Measurements from ENCODE around the gene LRRC49. TPM values are rescaled to one million over a fixed set of nuclear protein-coding genes. Genes with fewer than 3 reads are reported as not detected.

LRRC49 gene
- total RNA-seq, 1 donor from 2014 or later, result not detected

DNA sequence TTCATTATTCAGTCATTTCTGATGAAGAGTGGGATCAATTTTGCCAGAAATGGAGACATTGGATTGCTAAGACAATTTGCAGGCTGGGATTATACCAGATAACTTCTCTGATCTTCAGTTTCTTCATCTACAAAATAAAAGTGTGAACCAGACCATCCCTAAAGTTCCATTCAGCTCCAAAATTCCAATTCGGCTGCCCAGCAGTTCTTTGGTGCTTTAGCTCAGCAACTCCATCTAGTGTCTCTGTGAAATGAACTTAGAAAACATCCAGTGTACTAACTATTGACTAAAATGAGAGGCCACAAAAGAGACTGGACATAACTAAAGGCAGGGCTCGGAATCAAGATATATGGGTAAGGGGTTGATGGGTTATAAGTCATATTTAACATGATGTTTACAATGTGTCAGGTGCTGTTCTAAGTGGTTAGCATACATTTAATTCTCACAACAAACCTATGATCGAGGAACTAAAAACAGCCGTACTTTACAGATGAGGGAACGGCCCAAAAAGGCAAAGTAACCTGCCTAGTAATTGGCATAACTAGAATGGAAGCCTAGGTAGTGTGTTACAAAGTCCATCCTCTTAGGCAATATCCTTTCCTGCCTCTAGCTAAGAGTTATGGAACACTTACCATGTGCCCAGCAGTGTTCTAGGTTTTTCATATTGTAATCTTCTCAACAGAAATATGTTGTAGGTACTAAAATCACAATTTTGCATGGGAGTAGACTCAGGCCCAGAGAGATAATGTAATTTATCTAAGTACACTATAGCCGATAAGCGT, 17.4 kb upstream of the LRRC49 start:
- intact Hi-C loops (cut with micrococcal nuclease), result no loop called here
- DNase-seq (ENCODE audit: low spot score), result no peak
- peaks cover 17% of the 10 kb centered on the region for H3K27me3 Mint-ChIP-seq (ENCODE audit: insufficient read depth)
- H3K27ac Mint-ChIP-seq, result no peak overlapping the region
- no peaks in the 10 kb centered on the region for H3K4me1 Mint-ChIP-seq (ENCODE audit: low read depth)
- H3K9me3 Mint-ChIP-seq, result no peaks in the 10 kb centered on the region
- no peaks in the 10 kb centered on the region for H3K36me3 Mint-ChIP-seq (ENCODE audit: low read depth)
- H3K4me3 Mint-ChIP-seq, result no peak overlapping the region

DNA sequence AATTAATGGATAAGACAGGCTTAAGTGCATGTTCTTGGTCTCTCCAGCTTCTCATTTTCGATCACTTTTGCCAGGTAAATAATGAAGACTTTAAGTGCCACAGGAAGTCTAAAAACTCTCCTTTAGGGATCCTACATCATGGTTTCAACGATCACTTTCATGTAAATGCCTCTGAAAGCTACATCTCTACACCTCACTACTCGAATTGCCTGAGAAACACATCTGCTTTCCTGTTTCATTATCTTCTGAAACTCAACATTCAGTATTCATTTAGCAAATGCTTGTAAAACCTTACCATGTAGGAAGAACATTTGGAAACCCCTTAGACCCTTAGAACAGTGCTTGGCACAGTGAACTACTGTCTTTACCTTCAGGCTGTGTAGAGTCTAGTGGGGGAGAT, 16.6 kb upstream of the LRRC49 start:
- Mint-ChIP-seq H3K27me3 (ENCODE audit: insufficient read depth) (peaks cover 16% of the 10 kb centered on the region), H3K36me3 (ENCODE audit: low read depth) (no peaks in the 10 kb centered on the region)

DNA sequence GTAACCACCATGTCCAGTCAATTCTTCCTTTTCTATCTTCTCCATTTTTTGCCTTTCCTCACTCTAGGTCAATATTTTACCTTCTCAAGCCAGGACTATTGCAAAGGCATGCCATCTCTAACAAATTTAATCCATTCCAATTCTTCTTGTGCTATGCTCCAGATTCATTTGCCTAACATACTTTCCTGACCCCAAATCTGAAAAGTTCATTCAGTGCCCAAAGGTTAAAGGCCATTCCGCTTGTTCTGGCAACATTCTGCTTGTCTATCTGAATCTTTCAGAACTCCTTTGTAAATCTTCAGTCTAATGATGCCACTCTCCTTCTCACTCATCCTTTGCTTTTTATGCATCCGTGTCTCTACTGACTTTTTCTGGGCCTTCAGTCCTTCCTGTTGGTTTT, 15.9 kb upstream of the LRRC49 start:
- Mint-ChIP-seq H3K4me3 (no peak overlapping the region), H3K36me3 (ENCODE audit: low read depth) (no peaks in the 10 kb centered on the region), H3K9me3 (no peaks in the 10 kb centered on the region), H3K27me3 (ENCODE audit: insufficient read depth) (peaks cover 16% of the 10 kb centered on the region), H3K4me1 (ENCODE audit: low read depth) (no peaks in the 10 kb centered on the region), H3K27ac (no peak overlapping the region)
- DNase-seq (ENCODE audit: low spot score), result no peak
- intact Hi-C loops (cut with micrococcal nuclease), result no loop called here

More for the DNA sequence above, 16.6 kb upstream of the LRRC49 start:
- no peaks in the 10 kb centered on the region for H3K9me3 Mint-ChIP-seq
- intact Hi-C loops (cut with micrococcal nuclease), result no loop called here
- H3K27ac Mint-ChIP-seq, result no peak overlapping the region
- no peak overlapping the region for H3K4me3 Mint-ChIP-seq
- no peak for DNase-seq (ENCODE audit: low spot score)
- H3K4me1 Mint-ChIP-seq (ENCODE audit: low read depth), result no peaks in the 10 kb centered on the region

DNA sequence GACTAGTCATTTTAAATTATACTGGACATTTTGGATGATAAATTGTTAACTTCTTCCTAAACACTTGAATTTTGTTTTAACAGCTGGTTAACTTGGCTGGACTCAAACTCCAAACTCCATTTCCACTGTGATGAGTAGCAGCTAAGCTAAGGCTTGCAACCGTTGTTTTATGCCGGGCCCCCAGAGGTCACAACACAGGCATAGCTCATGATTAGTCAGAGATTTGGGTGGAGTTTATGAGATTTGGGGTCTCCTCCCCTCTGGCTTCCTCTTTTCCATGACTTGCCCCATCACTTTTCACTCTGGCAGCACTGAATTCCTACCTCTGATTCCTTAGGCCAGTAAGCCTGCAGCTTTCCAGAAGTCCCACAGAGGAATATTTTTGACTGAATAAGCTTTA, 13.2 kb upstream of the LRRC49 start:
- Mint-ChIP-seq H3K27me3 (ENCODE audit: insufficient read depth) (peaks cover 23% of the 10 kb centered on the region), H3K27ac (no peak overlapping the region), H3K36me3 (ENCODE audit: low read depth) (no peaks in the 10 kb centered on the region), H3K4me1 (ENCODE audit: low read depth) (peaks cover 4% of the 10 kb centered on the region), H3K4me3 (no peak overlapping the region), H3K9me3 (no peaks in the 10 kb centered on the region)
- intact Hi-C loops (cut with micrococcal nuclease), result no loop called here
- no peak for DNase-seq (ENCODE audit: low spot score)

DNA sequence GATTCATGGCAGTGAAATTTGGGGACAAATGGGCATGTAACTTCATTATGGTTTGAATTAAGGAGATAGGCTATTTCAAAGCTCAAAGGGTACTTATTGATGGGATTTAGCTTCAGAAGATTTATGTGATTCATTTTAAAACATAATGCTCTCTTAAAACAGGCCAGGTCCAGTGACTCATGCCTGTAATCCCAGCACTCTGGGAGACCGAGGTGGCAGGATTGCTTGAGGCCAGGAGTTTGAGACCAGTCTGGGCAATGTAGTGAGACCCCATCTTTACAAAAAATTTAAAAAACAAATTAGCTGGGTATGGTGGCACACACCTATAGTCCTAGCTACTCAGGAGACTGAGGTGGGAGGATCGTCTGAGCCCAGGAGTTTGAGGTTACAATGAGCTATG, 11.8 kb upstream of the LRRC49 start:
- no peaks in the 10 kb centered on the region for H3K36me3 Mint-ChIP-seq (ENCODE audit: low read depth)
- H3K4me3 Mint-ChIP-seq, result no peak overlapping the region
- H3K27me3 Mint-ChIP-seq (ENCODE audit: insufficient read depth), result peaks cover 22% of the 10 kb centered on the region
- H3K27ac Mint-ChIP-seq, result no peak overlapping the region
- DNase-seq (ENCODE audit: low spot score), result no peak
- peaks cover 4% of the 10 kb centered on the region for H3K4me1 Mint-ChIP-seq (ENCODE audit: low read depth)
- H3K9me3 Mint-ChIP-seq, result no peaks in the 10 kb centered on the region
- intact Hi-C loops (cut with micrococcal nuclease), result no loop called here

DNA sequence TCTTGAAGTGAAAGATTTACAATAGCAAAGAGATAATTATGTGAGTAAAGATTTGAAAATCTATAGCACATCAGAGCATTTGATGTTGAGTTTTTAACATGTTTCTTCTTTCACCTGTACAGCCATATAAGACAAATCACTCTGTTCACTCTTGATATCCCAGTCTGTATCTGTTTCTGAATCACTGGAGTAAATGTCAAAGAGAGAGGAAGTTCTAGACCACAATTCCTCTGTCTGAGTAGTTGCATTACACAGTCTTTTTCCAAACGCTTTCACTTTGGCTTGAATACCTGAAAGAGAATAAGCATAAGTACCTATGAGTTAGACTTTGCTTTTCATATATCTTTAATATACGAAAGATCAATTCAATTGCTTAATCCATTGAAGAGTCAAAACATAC, 10.3 kb upstream of the LRRC49 start:
- Mint-ChIP-seq H3K27ac (no peak overlapping the region), H3K4me1 (ENCODE audit: low read depth) (peaks cover 4% of the 10 kb centered on the region), H3K4me3 (no peak overlapping the region), H3K9me3 (no peaks in the 10 kb centered on the region), H3K36me3 (ENCODE audit: low read depth) (no peaks in the 10 kb centered on the region), H3K27me3 (ENCODE audit: insufficient read depth) (peaks cover 14% of the 10 kb centered on the region)
- intact Hi-C loops (cut with micrococcal nuclease), result no loop called here
- no peak for DNase-seq (ENCODE audit: low spot score)

DNA sequence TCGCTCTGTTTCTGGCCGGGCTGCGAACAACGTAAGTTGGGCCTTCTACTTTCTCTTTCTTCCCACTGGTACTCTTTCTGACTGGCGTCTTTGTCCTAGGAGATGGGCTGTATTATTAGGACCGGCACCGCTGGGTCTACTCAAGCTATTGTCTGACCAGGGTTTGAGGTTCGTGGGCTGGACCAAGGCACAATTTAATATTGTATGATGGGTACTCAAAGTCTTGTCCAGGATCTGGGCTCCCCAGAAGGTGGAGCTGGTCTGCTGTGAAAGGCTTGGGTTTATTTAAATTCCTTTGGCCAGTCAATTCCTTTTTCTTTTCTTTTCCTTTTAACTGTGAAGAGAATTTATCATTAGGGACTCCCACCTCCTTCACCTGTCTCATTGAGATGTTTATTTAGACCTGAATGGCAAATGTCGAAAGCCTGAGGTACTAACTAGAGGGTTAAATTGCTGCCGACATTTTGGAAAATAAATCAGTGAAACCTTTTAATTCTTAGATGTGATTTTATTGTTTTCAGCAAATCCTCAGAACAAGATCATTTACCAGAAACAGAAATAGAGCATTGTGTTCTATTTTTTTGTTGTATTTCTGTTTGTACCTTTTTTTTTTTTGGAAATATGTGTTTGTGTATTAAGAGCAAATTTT, 410 bp downstream of the LRRC49 start:
- intact Hi-C loops (cut with micrococcal nuclease), result no loop called here
- no peaks in the 10 kb centered on the region for H3K36me3 Mint-ChIP-seq (ENCODE audit: low read depth)
- H3K4me1 Mint-ChIP-seq (ENCODE audit: low read depth), result peaks cover 10% of the 10 kb centered on the region
- H3K27me3 Mint-ChIP-seq (ENCODE audit: insufficient read depth), result peaks cover 48% of the 10 kb centered on the region
- H3K4me3 Mint-ChIP-seq, result peak overlapping the region; percentile 86
- DNase-seq (ENCODE audit: low spot score), result no peak
- H3K27ac Mint-ChIP-seq, result no peak overlapping the region
- no peaks in the 10 kb centered on the region for H3K9me3 Mint-ChIP-seq

DNA sequence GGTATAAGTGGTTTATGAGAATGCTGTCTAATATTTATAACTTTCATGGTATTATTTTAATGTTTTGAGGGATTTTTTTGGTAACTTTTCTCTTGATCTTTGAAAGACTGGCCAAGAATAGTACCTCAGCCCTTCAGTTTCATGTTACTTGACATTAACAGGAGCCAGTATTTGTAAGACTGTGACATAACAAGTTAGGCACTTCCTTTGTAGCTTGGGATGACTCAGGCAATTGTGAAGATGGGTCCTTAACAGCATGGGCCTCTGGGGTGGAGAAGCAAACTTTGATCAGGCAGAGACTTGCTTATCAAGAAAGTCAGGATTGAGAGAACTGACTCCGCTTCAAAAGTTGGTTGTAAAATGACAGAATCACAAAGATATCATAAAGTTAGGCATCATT, 9.5 kb downstream of the LRRC49 start:
- Mint-ChIP-seq H3K4me1 (ENCODE audit: low read depth) (no peaks in the 10 kb centered on the region), H3K9me3 (peaks cover 7% of the 10 kb centered on the region), H3K36me3 (ENCODE audit: low read depth) (no peaks in the 10 kb centered on the region), H3K4me3 (no peak overlapping the region), H3K27me3 (ENCODE audit: insufficient read depth) (peaks cover 4% of the 10 kb centered on the region), H3K27ac (no peak overlapping the region)
- intact Hi-C loops (cut with micrococcal nuclease), result no loop called here
- DNase-seq (ENCODE audit: low spot score), result no peak

DNA sequence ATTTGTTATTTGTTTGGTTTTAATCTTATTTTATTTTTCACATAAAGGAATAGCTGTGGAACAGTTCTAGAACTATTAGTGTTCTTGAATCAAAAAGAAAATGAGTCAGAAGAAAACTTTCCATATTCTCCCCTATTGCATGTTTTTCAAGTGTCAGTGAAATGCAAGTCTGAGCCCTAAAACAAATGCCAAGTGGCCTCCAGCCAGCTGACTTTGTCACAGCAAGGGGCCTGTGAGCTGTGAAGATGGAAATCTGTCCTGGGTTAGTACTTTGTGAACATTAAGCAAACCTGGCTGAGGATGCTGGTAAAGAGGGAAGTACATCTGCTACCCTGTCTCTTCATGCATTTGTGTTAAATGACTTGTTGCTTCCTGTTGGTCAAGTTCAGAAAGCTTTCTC, 14.2 kb downstream of the LRRC49 start:
- no peak overlapping the region for H3K4me3 Mint-ChIP-seq
- H3K36me3 Mint-ChIP-seq (ENCODE audit: low read depth), result no peaks in the 10 kb centered on the region
- no peak for DNase-seq (ENCODE audit: low spot score)
- intact Hi-C loops (cut with micrococcal nuclease), result no loop called here
- no peak overlapping the region for H3K27ac Mint-ChIP-seq
- H3K27me3 Mint-ChIP-seq (ENCODE audit: insufficient read depth), result peaks cover 9% of the 10 kb centered on the region
- no peaks in the 10 kb centered on the region for H3K4me1 Mint-ChIP-seq (ENCODE audit: low read depth)
- peaks cover 18% of the 10 kb centered on the region for H3K9me3 Mint-ChIP-seq

DNA sequence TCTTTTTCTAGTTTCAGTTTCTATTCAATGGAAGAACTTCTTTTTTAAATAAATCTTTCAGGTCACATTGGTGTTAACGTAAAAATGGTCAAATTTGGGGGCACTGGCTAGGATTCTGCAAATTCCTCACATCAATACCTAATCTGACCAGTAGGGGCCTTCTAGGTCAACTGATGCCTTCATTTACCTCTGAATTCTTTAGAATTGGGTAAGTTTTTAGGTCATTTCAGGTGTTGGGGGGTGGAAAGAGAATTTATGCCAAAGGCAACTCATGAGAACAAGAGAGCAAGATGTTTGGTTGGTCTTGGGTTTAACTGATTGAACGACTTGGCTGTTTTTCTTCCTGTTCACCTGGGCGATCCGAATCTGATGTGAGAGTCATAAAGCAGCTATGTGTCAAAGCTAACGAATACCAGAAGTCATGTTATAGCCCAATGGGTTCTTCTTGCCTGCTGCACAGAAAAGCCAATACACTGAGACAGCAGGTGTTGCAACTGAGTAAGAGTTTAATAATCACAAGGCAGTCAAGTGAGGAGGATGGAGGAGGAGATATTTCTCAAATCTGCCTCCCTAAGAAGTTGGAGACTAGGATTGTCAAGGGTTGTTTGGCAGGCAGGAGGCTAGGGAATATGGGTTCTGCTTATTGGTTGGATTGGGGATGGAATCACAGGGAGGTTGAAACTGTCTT, 15.3 kb downstream of the LRRC49 start:
- no peak for DNase-seq (ENCODE audit: low spot score)
- Mint-ChIP-seq H3K27me3 (ENCODE audit: insufficient read depth) (peaks cover 12% of the 10 kb centered on the region), H3K36me3 (ENCODE audit: low read depth) (no peaks in the 10 kb centered on the region), H3K4me3 (no peak overlapping the region), H3K9me3 (peaks cover 18% of the 10 kb centered on the region), H3K4me1 (ENCODE audit: low read depth) (no peaks in the 10 kb centered on the region), H3K27ac (no peak overlapping the region)
- intact Hi-C loops (cut with micrococcal nuclease), result no loop called here

DNA sequence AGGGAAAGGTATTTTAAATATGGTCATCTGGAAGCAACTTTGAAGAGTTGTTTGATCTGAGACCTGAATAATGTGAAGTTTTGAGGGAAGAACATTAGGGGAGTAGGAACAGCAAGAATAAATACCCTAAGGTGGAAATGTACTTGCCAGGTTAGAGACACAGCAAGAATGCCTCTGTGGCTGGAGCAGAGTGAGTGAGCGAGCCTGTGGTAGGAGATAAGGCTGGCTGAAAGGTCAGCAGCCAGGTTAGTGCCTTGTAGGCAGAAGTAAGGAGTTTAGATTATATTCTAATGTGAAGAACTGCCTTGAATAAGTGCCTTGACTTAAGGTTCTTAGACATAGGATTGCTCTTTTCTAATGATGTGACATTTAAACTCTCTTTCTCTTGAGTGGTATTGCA, 18.3 kb downstream of the LRRC49 start:
- no peak overlapping the region for H3K27ac Mint-ChIP-seq
- H3K4me1 Mint-ChIP-seq (ENCODE audit: low read depth), result no peaks in the 10 kb centered on the region
- no peaks in the 10 kb centered on the region for H3K36me3 Mint-ChIP-seq (ENCODE audit: low read depth)
- no peak for DNase-seq (ENCODE audit: low spot score)
- intact Hi-C loops (cut with micrococcal nuclease), result no loop called here
- no peak overlapping the region for H3K4me3 Mint-ChIP-seq
- peaks cover 18% of the 10 kb centered on the region for H3K9me3 Mint-ChIP-seq
- peaks cover 22% of the 10 kb centered on the region for H3K27me3 Mint-ChIP-seq (ENCODE audit: insufficient read depth)

DNA sequence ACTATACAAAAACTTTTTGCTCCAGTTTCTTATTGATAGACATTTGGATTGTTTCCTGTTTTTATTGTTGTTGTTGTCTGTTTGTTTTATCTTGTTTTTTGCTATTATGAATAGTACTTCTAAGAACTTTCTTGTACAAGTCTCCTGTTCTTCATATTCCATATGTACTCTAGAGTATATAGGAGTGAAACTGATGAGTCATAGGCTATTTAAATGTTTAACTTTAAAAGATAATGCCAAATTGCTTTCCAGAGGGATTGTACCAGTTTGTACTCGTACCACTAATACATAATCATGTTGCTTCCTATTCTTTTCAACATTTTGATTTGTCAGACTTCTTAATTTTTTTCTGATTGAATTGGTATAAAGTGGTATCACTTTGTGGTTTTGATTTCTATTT, 19.6 kb downstream of the LRRC49 start:
- DNase-seq (ENCODE audit: low spot score), result no peak
- Mint-ChIP-seq H3K36me3 (ENCODE audit: low read depth) (no peaks in the 10 kb centered on the region), H3K9me3 (peaks cover 10% of the 10 kb centered on the region), H3K27ac (no peak overlapping the region), H3K27me3 (ENCODE audit: insufficient read depth) (peaks cover 22% of the 10 kb centered on the region), H3K4me1 (ENCODE audit: low read depth) (no peaks in the 10 kb centered on the region), H3K4me3 (no peak overlapping the region)
- intact Hi-C loops (cut with micrococcal nuclease), result no loop called here

DNA sequence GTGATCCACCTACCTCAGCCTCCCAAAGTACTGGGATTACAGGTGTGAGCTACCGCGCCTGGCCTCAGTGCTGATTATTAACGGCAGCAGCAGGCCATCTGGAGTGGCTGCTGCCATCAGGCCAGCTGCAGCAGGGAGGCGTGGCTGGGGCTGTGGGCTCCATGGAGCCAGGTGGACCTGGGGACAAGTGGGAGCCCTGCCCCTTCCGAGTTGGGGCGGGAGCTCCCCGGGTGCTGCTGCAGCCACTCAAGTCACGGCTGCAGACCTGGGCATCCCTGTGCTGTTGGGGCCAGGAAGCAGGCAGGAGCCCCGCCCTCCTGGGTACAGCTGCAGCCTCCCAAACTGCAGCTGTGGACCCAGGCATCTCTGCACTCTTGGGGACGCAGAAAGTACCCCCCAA, 23.9 kb downstream of the LRRC49 start:
- H3K36me3 Mint-ChIP-seq (ENCODE audit: low read depth), result no peaks in the 10 kb centered on the region
- H3K4me3 Mint-ChIP-seq, result no peak overlapping the region
- H3K27me3 Mint-ChIP-seq (ENCODE audit: insufficient read depth), result peaks cover 25% of the 10 kb centered on the region
- no peaks in the 10 kb centered on the region for H3K9me3 Mint-ChIP-seq
- DNase-seq (ENCODE audit: low spot score), result no peak
- intact Hi-C loops (cut with micrococcal nuclease), result no loop called here
- no peaks in the 10 kb centered on the region for H3K4me1 Mint-ChIP-seq (ENCODE audit: low read depth)
- H3K27ac Mint-ChIP-seq, result no peak overlapping the region

Data from activated T-helper 1 cell treated with anti-CD3 and anti-CD28 coated beads, Interleukin-12 subunit alpha, Interleukin-12 subunit beta, Interleukin-2, Interleukin-4 antibody, amounts not matched to agents 30 ng/mL and 10 ng/mL and 1 ng/mL, durations not matched to agents 14 hours and 24 hours and 36 hours (primary cell).